Astrocyte of the spinal cord (primary cell): ENCODE data around the gene CLCNKB.
"Not testable (repeated sequence)": the region's sequence is repeated elsewhere in the genome, so short reads cannot be mapped to it uniquely, and the experiment has no call there.

Source experiments
- DNase-seq: peaks from one replicate; pipeline ENCODE4 v3.0.0; 2011; ENCODE audit warnings: low read depth, low spot score
- H3K4me3 ChIP-seq: 2 replicates; pipeline ENCODE4 v1.5.1; 2011; ENCODE audit warnings: low read depth, mild to moderate bottlenecking, low read length, moderate library complexity
- in situ Hi-C: cut with HindIII; loops from 2 replicates; pipeline ENCODE4 v1.10.0; 2017; ENCODE audit warnings: low sequenced_read_pairs
- TF ChIP-seq, protein P1 (sequence below): IDR thresholded peaks from 2 replicates; pipeline ENCODE4 v1.5.1; 2012; ENCODE audit warnings: low read depth, mild to moderate bottlenecking, low read length, inconsistent platforms

The CLCNKB gene

DNA sequence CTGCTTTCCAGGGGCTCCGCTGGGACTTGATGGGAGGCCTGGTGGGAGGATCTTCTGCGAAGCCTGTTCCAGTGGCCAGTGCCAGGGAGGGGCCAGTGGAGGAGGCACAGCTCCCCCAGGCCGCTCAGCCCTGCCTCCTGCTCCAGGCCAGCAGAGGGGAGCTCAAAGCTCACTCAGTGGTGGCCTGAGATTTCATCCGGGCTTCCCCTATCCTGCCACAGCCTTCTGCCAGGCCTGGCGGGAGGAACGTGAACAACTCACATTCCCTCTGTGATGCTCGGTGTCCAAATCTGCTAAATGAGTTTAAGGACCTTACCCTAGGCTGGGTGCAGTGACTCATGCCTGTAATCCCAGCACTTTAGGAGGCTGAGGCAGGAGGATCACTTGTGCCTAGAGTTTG, 3.3 kb downstream of the CLCNKB start:
- H3K4me3 ChIP-seq, result no peak overlapping the region
- DNase-seq, result no peak
- TF ChIP-seq, protein P1, sequence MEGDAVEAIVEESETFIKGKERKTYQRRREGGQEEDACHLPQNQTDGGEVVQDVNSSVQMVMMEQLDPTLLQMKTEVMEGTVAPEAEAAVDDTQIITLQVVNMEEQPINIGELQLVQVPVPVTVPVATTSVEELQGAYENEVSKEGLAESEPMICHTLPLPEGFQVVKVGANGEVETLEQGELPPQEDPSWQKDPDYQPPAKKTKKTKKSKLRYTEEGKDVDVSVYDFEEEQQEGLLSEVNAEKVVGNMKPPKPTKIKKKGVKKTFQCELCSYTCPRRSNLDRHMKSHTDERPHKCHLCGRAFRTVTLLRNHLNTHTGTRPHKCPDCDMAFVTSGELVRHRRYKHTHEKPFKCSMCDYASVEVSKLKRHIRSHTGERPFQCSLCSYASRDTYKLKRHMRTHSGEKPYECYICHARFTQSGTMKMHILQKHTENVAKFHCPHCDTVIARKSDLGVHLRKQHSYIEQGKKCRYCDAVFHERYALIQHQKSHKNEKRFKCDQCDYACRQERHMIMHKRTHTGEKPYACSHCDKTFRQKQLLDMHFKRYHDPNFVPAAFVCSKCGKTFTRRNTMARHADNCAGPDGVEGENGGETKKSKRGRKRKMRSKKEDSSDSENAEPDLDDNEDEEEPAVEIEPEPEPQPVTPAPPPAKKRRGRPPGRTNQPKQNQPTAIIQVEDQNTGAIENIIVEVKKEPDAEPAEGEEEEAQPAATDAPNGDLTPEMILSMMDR, result no peak
- in situ Hi-C loops, result no loop called here

DNA sequence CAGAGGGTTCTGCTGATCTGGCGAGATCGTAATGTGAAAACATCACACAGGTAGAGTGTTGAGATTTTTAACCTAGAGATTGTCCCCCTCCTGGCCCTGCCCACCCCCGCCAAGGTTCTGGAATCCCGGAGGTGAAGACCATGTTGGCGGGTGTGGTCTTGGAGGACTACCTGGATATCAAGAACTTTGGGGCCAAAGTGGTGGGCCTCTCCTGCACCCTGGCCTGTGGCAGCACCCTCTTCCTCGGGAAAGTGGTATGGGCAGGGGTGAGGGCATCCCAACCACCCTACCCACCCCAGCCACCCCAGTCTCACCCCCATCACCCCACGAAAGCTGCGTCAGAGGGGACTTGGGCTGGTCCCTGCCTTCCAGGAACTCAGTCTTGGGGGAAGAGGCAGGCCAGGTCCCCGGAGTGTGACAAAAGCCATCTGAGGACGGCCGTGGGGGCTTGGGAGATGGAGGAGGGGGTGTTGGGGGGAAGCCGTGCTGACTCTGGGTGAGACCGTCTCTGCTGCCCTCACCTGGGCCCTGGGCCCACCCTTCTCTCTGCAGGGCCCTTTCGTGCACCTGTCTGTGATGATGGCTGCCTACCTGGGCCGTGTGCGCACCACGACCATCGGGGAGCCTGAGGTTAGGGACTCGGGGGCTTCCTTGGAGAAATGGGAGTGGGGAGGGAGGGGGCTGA, 4.4 kb downstream of the CLCNKB start:
- no peak overlapping the region for H3K4me3 ChIP-seq
- TF ChIP-seq, protein P1, result no peak
- in situ Hi-C loops, result no loop called here
- no peak for DNase-seq

DNA sequence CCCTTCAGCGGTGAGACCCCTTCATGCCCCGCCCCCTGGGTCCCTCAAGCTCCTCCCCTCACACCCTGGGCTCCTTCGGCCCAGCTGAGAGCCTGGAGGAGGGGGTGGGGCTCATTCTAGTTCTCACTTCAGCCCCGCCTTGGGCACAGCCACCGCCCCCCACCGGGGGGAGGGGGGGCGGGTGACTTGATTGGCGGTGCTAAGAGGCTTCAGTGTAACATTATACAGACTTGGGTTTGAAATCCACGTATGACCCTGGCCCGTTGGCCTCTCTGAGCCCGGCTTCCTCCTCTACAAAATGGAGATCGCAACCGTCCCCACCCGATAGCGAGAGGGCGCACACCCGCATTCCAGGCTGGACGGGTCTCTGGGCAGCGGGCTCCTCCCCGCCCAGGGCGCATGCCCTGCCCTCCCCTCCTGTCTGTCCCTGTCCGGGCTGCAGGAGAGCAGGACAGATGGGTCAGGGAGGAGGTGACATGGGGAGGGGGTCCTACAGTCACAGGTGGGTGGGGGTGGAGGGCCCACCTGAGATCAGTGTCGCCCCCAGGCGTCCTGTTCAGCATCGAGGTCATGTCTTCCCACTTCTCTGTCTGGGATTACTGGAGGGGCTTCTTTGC, 5.1 kb downstream of the CLCNKB start:
- in situ Hi-C loops, result no loop called here
- DNase-seq, result peak; percentile 31
- TF ChIP-seq, protein P1, result no peak
- H3K4me3 ChIP-seq, result peak overlapping the region; percentile 40

DNA sequence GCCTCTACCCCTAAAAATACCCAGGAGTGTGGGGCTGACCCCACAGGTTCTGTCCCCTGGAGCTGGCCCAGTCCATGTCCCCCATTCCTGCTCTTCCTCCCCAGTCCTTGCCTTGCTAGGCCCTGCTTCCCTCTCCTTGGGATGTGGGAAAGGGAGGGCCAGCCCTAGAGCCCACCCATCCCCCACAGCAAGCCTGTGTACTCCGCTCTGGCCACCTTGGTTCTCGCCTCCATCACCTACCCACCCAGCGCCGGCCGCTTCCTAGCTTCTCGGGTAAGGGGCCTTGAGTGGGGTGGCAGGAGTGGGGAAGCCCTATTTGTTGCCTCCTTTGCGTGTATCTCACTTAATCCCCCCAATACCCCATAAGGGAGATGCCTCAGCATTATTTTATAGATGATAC, 6.7 kb downstream of the CLCNKB start:
- in situ Hi-C loops, result no loop called here
- no peak for DNase-seq
- TF ChIP-seq, protein P1, result no peak
- H3K4me3 ChIP-seq, result no peak overlapping the region

DNA sequence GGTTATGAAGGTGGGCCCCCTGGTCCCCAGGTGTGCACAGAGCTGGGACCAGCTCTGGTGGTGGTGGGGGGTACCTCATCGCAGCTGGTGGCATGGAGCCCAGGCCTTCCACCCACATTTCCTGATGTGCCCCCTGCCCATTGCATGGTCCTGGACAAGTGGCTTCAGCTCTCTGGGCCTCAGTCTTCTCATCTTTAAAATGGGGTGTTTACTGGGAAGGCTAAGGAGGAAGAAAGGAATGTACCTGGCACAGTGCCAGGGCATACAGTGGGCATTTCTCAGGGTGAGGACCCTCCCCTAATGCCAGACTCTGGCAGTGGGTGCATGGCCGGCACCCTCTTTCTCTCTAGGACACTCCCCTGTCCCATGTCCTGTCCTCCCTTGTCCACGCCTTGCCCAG, 7.5 kb downstream of the CLCNKB start:
- H3K4me3 ChIP-seq, result no peak overlapping the region
- in situ Hi-C loops, result no loop called here
- DNase-seq, result no peak
- TF ChIP-seq, protein P1, result no peak

DNA sequence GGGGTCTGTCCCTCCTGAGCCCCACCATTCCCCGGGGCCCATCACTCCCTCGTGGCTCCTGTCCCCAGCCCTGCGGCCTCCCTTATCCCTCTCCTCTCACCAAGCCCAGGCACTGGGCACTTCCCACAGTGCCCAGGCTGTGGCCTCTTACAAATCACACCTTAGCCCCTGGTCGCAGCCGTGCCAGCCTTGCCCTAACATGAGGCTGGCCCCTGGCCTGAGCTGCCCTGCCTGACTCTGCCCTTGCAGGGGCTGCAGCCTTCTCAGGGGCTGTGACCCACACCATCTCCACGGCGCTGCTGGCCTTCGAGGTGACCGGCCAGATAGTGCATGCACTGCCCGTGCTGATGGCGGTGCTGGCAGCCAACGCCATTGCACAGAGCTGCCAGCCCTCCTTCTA, 8.4 kb downstream of the CLCNKB start:
- DNase-seq, H3K4me3 ChIP-seq, in situ Hi-C loops: not testable (repeated sequence)

DNA sequence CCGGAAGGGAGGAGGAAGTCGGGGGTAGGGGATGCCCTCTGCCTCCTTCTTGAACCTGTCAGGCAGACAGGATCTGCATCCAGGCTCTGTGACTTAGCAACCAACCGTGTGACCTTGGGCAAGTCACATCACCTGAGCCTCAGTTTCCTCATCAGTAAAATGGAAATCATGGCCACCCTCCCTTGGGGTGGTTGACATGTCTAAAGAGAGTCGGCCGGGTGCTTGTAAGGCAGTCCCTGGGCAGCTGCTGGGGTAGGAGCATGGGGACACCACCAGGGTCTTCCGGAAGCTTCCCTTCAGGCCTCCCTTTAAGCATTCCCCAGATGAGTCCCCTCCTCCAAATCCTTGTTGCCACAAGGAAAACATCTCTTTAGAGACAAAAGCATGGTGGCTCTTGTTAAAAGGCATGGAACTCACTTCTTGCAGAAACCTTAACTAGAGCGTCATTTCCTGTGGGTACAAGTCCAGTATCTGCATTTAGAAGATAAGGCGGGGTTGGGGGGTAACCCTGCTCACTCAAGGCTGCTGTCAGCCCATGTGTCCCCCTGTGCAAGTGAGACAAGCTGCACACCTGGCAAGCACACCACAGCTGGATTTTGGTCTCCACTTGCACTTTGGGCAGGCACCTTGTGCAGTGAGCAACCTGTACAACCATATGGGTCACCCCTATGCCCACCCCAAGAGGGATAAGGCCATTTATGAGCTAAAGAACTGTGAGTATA, 10.4 kb downstream of the CLCNKB start:
- in situ Hi-C loops, result no loop called here
- TF ChIP-seq, protein P1, result no peak
- H3K4me3 ChIP-seq, result no peak overlapping the region
- DNase-seq, result no peak
